ENCODE measurements around the gene DLX6.

Gene DLX6

DNA sequence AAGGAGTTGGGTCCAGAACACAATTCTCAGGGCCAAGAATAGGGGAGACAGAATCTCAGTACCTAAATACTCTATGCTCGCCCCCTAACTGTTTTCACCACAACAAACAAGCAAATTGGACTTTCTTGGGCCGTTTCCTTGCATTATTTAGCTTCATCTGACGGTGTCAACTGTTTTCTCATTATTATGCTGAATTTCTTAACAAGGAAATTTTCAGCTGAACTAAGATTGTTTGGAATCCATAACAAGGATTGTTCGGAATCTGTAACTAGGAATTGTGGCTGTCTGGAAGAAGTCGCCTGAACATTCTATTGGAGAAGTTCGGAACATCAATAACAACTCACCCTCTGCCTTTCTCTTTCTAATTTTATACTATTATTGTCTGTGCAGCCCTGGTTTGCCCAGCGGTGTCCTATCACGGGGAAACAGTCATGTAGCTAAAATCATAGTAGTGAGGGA lies 15.5 kb upstream of the DLX6 start:
- H3K4me1 Mint-ChIP-seq: no peaks in the 10 kb centered on the region
- H3K4me3 Mint-ChIP-seq: no peak overlapping the region
- peaks cover 16% of the 10 kb centered on the region for H3K27me3 Mint-ChIP-seq
- no peaks in the 10 kb centered on the region for H3K9me3 Mint-ChIP-seq
- DNase-seq (ENCODE audit: low spot score in 2 of 2): no peak
- no peak overlapping the region for H3K27ac Mint-ChIP-seq
- no peak for ATAC-seq (ENCODE audit: low read depth)
- H3K36me3 Mint-ChIP-seq: no peaks in the 10 kb centered on the region

DNA sequence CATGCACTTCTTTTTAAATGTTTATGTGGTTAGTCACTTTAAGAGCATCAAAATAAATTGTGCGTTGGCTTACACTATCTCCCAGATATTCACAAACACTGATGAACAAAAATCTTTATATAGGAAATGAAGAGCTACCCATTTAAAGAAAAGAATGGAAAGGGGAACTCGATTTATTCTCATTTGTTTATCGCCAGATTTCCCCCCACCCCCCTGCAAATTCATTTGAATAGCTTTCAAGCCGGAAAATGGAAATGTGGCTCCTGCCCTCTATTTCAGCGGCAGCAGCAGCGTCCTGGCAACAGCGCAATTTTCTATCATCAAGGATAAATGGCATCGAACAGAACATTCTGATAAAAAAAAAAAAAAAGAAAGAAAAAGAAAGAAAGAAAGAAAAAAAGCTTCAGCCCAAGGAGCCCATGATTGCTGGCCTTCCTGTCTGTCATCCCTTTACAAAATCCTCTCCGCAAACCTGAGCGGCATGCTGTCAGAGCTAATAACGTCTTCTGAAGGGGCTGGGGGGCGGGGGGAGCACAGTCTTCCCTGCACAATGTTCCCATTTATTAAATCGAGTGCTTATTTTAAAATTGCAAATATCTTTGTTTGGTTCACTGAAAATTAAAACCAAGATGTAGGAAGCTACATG lies 13.7 kb upstream of the DLX6 start:
- DNase-seq (ENCODE audit: low spot score in 2 of 2) (no peak), ATAC-seq (ENCODE audit: low read depth) (no peak)
- Mint-ChIP-seq H3K9me3 (no peaks in the 10 kb centered on the region), H3K27ac (no peak overlapping the region), H3K36me3 (no peaks in the 10 kb centered on the region), H3K4me1 (no peaks in the 10 kb centered on the region), H3K4me3 (no peak overlapping the region), H3K27me3 (peaks cover 23% of the 10 kb centered on the region)

DNA sequence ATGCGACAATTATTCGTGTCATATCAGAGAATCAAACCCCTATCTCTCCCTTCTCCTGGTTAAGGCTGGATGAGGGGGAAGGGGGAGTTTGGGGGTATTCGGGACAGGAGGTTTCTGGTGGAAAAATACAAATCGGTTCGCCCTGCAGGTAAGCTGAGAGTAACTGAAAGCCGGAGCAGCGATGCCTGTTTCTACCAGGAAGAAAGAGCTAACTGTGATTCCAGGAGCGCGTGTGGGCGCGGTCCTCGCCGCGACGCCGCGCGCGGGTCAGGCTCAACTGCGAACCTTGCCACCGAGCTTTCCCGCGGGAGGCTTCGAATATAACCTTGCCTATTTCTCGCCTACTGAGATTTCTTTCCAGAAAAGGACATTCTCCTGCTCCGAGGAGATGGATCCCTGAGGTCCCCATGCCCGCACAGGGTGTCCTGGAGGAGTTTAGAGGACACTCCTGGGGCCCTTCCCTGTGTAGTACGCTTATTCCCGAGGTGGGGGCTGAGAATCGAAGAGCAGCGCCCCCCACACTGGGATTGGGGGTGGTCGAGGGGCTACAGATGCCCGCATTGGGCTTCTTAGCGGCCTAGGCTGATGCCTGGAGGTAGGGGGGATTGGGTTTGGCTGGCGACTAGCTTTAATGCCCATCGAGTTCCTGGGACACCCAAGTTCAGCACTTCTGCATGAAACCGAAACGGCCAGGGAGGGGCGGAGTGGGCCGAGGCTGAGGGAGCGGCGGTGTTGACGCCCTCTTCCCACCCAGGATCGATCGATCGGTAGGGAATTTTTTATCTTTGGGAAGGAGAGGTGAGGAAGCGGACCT lies 13.0 kb upstream of the DLX6 start:
- Mint-ChIP-seq H3K36me3 (no peaks in the 10 kb centered on the region), H3K27ac (no peak overlapping the region), H3K9me3 (no peaks in the 10 kb centered on the region), H3K4me1 (no peaks in the 10 kb centered on the region), H3K27me3 (peaks cover 25% of the 10 kb centered on the region), H3K4me3 (no peak overlapping the region)
- no peak for DNase-seq (ENCODE audit: low spot score in 2 of 2)
- ATAC-seq (ENCODE audit: low read depth): no peak

DNA sequence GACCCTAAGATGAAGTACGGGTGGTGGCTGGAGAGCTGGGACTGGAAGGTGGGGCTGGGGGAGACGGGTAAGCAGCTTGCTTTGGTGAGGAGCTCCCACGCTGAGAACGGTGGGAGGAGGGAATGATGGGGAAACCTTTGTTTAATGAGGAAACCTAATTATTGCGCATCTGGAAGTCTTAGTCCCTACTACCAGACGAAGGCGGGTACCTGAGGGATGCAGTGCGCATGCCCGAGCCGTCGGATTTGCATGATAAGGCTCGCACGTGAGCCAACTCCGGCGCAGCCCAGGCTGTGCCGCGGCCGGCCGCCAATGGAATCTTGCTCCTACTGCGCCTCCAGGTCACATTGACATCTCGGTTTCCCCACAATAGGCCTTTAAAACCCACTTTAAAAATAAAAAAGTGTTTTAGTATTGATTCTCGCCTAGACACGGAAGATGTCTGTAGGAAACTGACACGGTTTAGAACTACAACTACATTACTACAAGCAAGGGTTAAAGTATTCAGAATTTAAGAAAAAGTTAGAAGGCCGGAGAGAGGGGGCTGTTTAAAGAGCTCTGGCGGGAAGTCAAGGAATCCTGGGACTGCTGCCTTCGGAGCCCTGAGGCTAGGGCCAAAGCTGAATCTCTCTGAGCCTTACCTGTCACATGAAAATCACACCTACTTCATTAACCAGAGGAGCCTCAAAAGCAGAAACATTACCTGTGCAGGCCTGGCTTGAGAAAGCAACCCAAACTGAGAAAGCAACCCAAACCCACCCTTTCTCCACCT lies 12.1 kb upstream of the DLX6 start:
- no peaks in the 10 kb centered on the region for H3K9me3 Mint-ChIP-seq
- no peaks in the 10 kb centered on the region for H3K36me3 Mint-ChIP-seq
- H3K27ac Mint-ChIP-seq: no peak overlapping the region
- H3K27me3 Mint-ChIP-seq: peaks cover 26% of the 10 kb centered on the region
- ATAC-seq (ENCODE audit: low read depth): no peak
- no peak overlapping the region for H3K4me3 Mint-ChIP-seq
- no peak for DNase-seq (ENCODE audit: low spot score in 2 of 2)
- no peaks in the 10 kb centered on the region for H3K4me1 Mint-ChIP-seq

DNA sequence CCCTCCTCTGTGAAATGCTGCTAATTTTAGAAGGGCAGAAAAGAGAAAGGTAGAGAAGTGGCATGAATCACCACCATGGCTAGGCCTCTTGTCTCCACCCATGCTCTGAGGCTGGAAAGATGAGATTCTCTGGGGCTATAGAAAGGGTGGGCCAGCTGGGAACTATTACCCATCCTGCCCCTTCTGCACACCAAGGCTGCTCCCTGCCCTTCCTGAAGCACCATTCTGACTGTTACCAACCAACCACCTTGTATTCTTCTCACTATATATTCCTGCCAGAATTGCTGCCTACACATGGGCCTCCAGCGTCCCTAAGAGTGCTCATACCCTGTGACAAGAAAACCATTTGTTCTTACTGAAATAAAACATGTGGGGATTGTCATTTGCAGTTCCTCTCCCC lies 11.4 kb upstream of the DLX6 start:
- Mint-ChIP-seq H3K4me1 (no peaks in the 10 kb centered on the region), H3K27ac (no peak overlapping the region), H3K27me3 (peaks cover 29% of the 10 kb centered on the region), H3K36me3 (no peaks in the 10 kb centered on the region), H3K9me3 (no peaks in the 10 kb centered on the region), H3K4me3 (no peak overlapping the region)
- DNase-seq (ENCODE audit: low spot score in 2 of 2): no peak
- ATAC-seq (ENCODE audit: low read depth): no peak

DNA sequence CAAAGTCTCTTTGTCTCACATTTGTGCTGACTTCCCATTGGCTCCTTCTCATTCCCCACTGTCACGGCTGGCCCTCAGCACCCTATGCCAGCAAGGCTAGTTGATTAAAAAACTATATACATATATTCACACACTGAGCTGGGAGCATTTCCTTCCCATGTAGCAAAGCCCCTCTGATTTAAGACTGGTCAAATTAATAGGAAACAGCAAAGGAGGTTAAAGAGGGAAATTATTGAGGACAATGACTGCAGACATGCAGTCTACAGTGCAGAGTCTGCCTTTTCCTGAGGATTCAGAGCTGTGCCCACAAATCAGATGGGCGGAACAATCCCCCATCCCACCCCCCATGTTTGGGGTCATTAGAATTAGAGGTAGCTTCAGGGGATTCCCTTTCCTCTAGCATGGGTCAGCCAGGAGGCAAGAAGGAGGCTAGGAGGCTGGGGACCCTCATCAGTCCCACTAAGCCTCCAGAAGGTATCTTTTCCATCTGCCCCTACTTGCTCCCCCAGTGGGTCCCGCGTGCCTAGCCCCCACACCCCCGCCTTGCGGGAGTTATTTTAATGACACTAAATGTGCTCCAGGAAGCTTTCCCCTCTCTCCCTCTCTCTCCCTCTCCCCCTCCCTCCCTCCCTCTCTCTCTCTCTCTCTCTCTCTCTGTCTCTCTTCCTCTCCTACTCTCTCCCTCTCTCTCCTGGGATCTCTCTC lies 9.8 kb upstream of the DLX6 start:
- Mint-ChIP-seq H3K27ac (no peak overlapping the region), H3K4me3 (no peak overlapping the region), H3K27me3 (peaks cover 33% of the 10 kb centered on the region), H3K4me1 (no peaks in the 10 kb centered on the region), H3K36me3 (no peaks in the 10 kb centered on the region), H3K9me3 (no peaks in the 10 kb centered on the region)
- no peak for DNase-seq (ENCODE audit: low spot score in 2 of 2)
- ATAC-seq (ENCODE audit: low read depth): no peak

DNA sequence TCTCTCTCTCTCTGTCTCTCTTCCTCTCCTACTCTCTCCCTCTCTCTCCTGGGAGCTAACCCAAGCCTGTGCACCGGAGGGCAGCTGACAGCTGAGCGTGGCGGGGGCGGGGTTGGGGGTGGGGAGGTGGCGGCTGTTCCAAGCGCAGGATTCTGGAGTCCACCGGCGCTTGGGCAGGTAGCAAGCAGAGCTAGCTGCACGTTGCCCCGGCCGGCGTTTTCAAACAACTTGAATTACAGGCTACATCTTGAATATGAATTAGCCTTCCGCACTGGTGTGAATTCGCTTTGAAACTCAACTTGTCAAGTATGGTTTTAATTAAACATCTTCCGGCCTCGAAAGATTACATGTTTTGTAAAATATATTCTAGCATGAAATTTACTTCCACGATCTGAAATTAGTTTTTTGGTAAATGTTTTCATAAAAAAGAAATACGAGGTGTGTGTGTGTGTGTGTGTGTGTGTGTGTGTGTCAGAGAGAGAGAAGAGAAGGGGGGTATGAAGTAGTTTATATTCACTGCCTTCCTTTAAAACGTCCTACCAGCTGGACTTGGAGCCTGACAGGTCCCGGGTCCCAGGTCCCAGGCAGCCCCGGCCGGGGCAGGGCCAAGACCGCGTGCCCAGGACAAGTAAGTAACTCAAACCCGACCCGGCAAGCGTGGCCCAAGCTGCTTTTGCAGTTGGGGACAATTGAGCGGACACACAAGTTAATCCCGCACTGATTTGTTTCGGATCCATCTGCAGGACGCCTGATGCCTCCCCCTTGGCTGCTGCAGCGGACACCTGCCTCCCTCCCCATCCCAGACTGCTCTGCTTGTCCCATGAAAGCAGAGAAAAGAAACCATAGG lies 9.0 kb upstream of the DLX6 start:
- no peaks in the 10 kb centered on the region for H3K9me3 Mint-ChIP-seq
- no peak for ATAC-seq (ENCODE audit: low read depth)
- no peak overlapping the region for H3K27ac Mint-ChIP-seq

DNA sequence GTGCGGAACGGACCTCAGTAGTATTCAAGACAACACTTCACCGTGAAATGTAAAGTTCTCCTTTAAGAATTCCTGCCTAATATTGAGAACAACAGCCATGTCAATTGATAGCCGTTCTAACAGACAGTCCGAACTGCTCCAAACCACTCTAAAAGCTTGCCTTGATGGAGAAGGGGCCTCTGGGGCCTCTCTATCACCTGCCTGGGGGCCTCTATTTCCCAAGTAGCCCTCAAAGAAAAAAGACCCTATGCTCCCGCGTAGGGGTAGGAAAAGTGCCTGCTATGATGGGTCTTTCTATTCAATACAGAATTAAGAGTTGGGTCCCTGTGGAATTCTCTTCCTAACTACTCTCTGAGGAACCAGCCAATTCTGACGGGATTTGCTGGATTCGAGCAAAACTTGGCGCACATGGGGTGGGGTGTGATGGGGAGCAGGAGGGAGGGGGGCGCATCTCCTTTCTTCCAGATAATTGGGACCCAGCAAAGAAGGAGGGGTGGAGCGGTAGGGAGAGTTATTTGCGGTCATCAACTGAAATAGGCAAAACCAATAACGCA lies 8.3 kb upstream of the DLX6 start:
- no peaks in the 10 kb centered on the region for H3K36me3 Mint-ChIP-seq
- ATAC-seq (ENCODE audit: low read depth): no peak
- H3K4me3 Mint-ChIP-seq: no peak overlapping the region
- H3K9me3 Mint-ChIP-seq: no peaks in the 10 kb centered on the region
- no peaks in the 10 kb centered on the region for H3K4me1 Mint-ChIP-seq
- no peak overlapping the region for H3K27ac Mint-ChIP-seq
- DNase-seq (ENCODE audit: low spot score in 2 of 2): no peak
- H3K27me3 Mint-ChIP-seq: peaks cover 40% of the 10 kb centered on the region

More for the DNA sequence above, 9.0 kb upstream of the DLX6 start:
- H3K4me1 Mint-ChIP-seq: no peaks in the 10 kb centered on the region
- H3K36me3 Mint-ChIP-seq: no peaks in the 10 kb centered on the region
- no peak overlapping the region for H3K4me3 Mint-ChIP-seq
- H3K27me3 Mint-ChIP-seq: peaks cover 40% of the 10 kb centered on the region
- DNase-seq (ENCODE audit: low spot score in 2 of 2): no peak

DNA sequence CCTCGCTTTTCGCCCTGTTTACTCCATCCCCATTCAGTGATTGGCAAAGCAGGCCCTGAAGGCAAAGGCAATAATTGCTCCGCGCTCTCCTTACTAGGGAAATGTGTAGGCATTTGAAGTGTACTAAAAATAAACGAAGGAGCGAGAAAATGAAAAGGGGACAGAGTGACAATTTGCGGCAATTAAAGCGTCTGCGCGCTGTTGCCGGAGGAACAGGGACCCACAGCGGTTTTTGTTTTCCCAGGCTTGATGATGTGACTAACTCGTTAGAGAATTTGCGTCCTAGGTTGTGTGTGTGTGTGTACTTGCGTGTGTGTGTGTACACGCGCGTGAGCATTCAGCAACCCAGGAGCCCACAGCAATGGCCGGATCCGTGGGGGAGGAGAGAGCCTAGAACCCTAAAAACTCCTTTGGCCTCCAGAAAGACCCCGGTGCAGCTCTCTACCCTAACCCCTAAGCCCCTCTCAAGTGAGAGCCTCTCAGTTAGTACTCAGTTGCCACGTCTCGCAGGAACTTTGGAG lies 7.8 kb upstream of the DLX6 start:
- Mint-ChIP-seq H3K4me3 (no peak overlapping the region), H3K9me3 (no peaks in the 10 kb centered on the region), H3K27me3 (peaks cover 40% of the 10 kb centered on the region), H3K4me1 (no peaks in the 10 kb centered on the region), H3K27ac (no peak overlapping the region), H3K36me3 (no peaks in the 10 kb centered on the region)
- DNase-seq (ENCODE audit: low spot score in 2 of 2) (no peak), ATAC-seq (ENCODE audit: low read depth) (no peak)

DNA sequence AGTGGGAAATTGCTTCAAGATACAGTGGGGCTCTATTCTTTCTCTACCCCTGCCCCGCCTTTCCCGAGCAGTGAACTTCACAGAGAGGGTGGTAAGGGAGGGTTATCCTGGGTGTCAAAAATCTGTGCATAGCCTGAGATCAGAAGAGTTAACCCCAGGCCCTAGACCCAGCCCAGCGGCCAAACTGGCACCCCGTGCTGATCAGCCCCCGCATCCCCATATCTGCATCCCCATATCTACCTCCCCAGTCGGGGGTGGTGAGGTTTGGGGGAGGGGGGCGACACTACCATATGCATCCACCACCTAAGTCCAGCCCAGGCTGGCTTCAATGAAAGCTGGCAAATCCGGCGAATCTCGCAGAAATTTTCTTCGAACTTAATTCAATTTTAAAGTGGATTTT lies 7.0 kb upstream of the DLX6 start:
- DNase-seq (ENCODE audit: low spot score in 2 of 2) (no peak), ATAC-seq (ENCODE audit: low read depth) (no peak)
- no peaks in the 10 kb centered on the region for H3K4me1 Mint-ChIP-seq
- H3K27me3 Mint-ChIP-seq: peaks cover 42% of the 10 kb centered on the region
- no peaks in the 10 kb centered on the region for H3K36me3 Mint-ChIP-seq
- H3K4me3 Mint-ChIP-seq: no peak overlapping the region
- H3K9me3 Mint-ChIP-seq: no peaks in the 10 kb centered on the region
- H3K27ac Mint-ChIP-seq: no peak overlapping the region

DNA sequence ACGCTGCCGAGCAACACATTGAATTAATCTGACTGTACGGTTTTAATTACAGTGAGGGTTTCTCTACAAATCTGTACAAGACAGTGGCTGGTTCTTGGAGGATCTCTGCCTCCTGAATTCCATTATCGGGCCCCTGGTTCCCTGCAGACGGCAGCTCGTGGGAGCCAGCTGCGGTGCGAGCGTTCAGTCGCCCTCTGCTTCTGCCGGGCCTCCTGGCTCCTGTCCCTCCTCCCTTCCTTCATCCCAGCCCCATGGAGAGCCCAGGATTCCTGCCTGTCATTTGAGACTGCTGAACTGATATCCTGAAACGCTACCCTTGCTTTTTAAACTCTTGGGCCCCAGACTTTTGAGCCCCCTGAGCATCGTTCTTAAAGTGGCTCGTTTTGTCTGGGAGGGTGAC lies 6.6 kb upstream of the DLX6 start:
- Mint-ChIP-seq H3K27ac (no peak overlapping the region), H3K36me3 (no peaks in the 10 kb centered on the region), H3K4me3 (no peak overlapping the region), H3K4me1 (no peaks in the 10 kb centered on the region), H3K9me3 (no peaks in the 10 kb centered on the region), H3K27me3 (peaks cover 42% of the 10 kb centered on the region)
- DNase-seq (ENCODE audit: low spot score in 2 of 2) (no peak), ATAC-seq (ENCODE audit: low read depth) (no peak)

DNA sequence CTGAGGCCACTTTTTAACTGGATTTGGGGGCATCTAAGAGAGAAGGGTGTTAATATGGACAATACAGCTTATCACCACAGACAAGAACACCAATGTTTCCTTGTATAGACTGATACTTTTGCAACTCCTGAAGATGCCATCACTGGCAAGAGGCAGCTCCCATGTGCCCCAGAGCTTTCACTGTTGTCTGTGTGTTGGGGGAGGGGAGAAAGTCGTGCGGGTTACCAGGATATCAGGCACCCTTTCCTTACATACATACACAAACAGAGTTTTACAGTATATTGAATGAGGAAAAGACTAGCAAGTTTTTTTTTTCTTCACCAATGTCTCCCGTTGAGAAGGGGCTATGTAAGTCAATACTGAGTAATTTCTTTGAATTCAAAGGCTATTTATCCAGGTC lies 4.1 kb upstream of the DLX6 start:
- H3K9me3 Mint-ChIP-seq: no peaks in the 10 kb centered on the region
- H3K27ac Mint-ChIP-seq: no peak overlapping the region
- H3K36me3 Mint-ChIP-seq: no peaks in the 10 kb centered on the region
- peaks cover 2% of the 10 kb centered on the region for H3K4me1 Mint-ChIP-seq
- H3K27me3 Mint-ChIP-seq: peaks cover 33% of the 10 kb centered on the region
- no peak overlapping the region for H3K4me3 Mint-ChIP-seq
- ATAC-seq (ENCODE audit: low read depth) (no peak), DNase-seq (ENCODE audit: low spot score in 2 of 2) (no peak)
